ENCODE measurements around the gene TSGA10IP.

DNA sequence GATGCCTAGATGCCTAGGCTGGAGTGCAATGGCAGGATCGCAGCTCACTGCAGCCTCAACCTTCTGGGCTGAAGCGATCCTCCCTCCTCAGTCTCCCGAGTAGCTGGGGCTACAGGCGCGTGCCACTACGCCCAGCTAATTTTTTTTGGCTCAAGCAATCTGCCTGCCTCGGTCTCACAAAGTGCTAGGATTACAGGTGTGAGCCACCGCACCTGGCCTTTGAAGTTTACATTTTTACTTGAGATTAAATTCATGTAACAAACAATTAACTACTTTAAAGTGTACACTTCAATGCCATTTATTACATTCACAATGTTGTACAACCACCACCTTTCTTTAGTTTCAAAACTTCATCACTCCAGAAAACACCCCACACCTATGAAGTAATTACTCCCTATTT is 41.6 kb upstream of the TSGA10IP start:
- TF ChIP-seq, protein P1, sequence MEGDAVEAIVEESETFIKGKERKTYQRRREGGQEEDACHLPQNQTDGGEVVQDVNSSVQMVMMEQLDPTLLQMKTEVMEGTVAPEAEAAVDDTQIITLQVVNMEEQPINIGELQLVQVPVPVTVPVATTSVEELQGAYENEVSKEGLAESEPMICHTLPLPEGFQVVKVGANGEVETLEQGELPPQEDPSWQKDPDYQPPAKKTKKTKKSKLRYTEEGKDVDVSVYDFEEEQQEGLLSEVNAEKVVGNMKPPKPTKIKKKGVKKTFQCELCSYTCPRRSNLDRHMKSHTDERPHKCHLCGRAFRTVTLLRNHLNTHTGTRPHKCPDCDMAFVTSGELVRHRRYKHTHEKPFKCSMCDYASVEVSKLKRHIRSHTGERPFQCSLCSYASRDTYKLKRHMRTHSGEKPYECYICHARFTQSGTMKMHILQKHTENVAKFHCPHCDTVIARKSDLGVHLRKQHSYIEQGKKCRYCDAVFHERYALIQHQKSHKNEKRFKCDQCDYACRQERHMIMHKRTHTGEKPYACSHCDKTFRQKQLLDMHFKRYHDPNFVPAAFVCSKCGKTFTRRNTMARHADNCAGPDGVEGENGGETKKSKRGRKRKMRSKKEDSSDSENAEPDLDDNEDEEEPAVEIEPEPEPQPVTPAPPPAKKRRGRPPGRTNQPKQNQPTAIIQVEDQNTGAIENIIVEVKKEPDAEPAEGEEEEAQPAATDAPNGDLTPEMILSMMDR (IDR thresholded peaks at IDR 0.05; ENCODE audit: low read depth, low read length): no peak
- TF ChIP-seq POLR2A (IDR thresholded peaks at IDR 0.05; ENCODE audit: extremely low read depth, insufficient read length) (no peak), MYC (IDR thresholded peaks at IDR 0.05; ENCODE audit: low read depth, low read length) (no peak)

Measured in NB4 (cell line).